ENCODE data around the gene KRTAP10-1.
A peak's percentile ranks its signal among the peaks of the same experiment; 100 is the strongest.

DNA sequence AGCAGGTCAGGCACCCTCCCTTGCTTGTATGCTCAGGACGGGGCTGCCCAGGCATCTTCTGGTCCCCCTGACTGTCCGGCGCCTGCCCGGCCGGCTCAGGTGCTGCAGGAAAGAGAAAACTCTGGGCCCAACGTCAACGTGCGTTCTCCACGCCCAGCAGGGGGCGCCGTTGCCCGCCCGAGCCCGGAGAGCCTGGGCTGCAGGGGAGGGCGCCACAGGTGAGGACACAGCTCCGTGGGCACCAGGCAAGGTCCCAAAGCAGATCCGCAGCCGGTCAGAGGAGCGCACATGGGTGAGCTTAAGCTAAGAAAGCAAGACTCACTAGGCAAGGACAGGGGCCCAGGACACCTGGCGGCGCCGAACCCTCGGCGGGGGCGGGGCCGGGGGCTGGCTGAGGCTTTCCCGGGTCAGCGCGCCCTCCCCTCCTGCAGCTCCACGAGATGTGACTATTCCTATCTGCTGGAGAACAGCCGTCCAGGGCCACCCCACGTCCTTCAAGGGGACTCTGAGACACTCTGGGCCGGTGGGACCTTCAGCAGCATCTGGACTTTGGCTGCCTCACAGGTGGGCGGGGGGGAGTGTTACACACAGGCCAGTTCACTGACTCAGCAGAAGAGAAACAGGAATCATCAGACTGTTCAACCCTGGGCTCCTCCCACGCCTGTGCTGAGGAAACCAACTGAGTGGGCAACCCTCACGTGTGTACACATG lies 29.3 kb downstream of the KRTAP10-1 start:
- no peak for TF ChIP-seq EZH2phosphoT487 (IDR thresholded peaks at IDR 0.05; ENCODE audit: low read depth)
- TF ChIP-seq, protein P1, sequence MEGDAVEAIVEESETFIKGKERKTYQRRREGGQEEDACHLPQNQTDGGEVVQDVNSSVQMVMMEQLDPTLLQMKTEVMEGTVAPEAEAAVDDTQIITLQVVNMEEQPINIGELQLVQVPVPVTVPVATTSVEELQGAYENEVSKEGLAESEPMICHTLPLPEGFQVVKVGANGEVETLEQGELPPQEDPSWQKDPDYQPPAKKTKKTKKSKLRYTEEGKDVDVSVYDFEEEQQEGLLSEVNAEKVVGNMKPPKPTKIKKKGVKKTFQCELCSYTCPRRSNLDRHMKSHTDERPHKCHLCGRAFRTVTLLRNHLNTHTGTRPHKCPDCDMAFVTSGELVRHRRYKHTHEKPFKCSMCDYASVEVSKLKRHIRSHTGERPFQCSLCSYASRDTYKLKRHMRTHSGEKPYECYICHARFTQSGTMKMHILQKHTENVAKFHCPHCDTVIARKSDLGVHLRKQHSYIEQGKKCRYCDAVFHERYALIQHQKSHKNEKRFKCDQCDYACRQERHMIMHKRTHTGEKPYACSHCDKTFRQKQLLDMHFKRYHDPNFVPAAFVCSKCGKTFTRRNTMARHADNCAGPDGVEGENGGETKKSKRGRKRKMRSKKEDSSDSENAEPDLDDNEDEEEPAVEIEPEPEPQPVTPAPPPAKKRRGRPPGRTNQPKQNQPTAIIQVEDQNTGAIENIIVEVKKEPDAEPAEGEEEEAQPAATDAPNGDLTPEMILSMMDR (IDR thresholded peaks at IDR 0.05; ENCODE audit: low read depth, low read length): peak; percentile 89
